GM12878 (cell line): ENCODE results near the gene PTPRD. TPM values are rescaled to one million over a fixed set of nuclear protein-coding genes. Genes with fewer than 3 reads are reported as not detected.

ENCODE experiments used
- ATAC-seq: fragments of 200-7000 bp; cut with Tn5 transposase; 3 replicates; pipeline ENCODE4 v1.9.1; 2020; ENCODE audit warnings: mild to moderate bottlenecking, moderate library complexity
- BruUV-seq: library from RNA; stranded (reverse); fragments of 400-500 nt; replicated peaks from 2 replicates; lab custom pipeline; 2021; lab: Mats Ljungman, UMichigan
- CTCF ChIA-PET: fragments of 300-600 bp; sonication (Branson Sonifier 250); formaldehyde crosslinking; extraction: SDS; loops from one replicate; lab custom pipeline; 2021; ENCODE audit warnings: inconsistent platforms; lab: Yijun Ruan, JAX
- POLR2A ChIA-PET: fragments of 350-600 bp; formaldehyde crosslinking; extraction: SDS; loops from one replicate; lab custom pipeline; 2021; ENCODE audit warnings: inconsistent platforms; lab: Charles Lee
- RAD21 ChIA-PET: fragments of 300-600 bp; sonication (Branson Sonifier 250); formaldehyde crosslinking; loops from one replicate; lab custom pipeline; 2023; ENCODE audit warnings: antibody characterized with exemption; ENCODE audit not compliant: unreplicated experiment; lab: Charles Lee
- SMC1A ChIA-PET: fragments of 300-600 bp; sonication (Branson Sonifier 250); formaldehyde crosslinking; loops from one replicate; lab custom pipeline; 2023; ENCODE audit not compliant: unreplicated experiment, uncharacterized antibody; lab: Charles Lee
- DNase-seq: peaks from one replicate; pipeline ENCODE4 v3.0.0-alpha.2; 2011; ENCODE audit warnings: low read depth, low spot score
- FAIRE-seq: peaks from 3 replicates; lab custom pipeline; 2011; peaks lifted over from hg19 to GRCh38; lab: Jason Lieb, UNC
- H2AFZ ChIP-seq: 2 replicates; pipeline ENCODE4 v1.6.0; 2011; ENCODE audit warnings: low read depth, low read length, control low read depth; ENCODE audit not compliant: control insufficient read depth
- H3K27ac ChIP-seq: 2 replicates; pipeline ENCODE4 v1.5.1; 2011; ENCODE audit warnings: control low read depth; ENCODE audit not compliant: control insufficient read depth, insufficient read depth
- H3K27me3 ChIP-seq, 2 experiments: replicated peaks in 1 of 2; 2 replicates each; pipeline versions ENCODE4 v1.6.0 to v1.6.1; 2011; ENCODE audit warnings: low read length in 1 of 2; ENCODE audit not compliant: control insufficient read depth in 2 of 2, insufficient read depth in 2 of 2
- H3K36me3 ChIP-seq, 2 experiments: 2 replicates each; pipeline ENCODE4 v1.5.1; 2011; ENCODE audit warnings: low read length in 1 of 2; ENCODE audit not compliant: control insufficient read depth in 2 of 2, insufficient read depth in 2 of 2
- H3K4me1 ChIP-seq: 2 replicates; pipeline ENCODE4 v1.6.1; 2011; ENCODE audit warnings: mild to moderate bottlenecking, low read length, moderate library complexity, mixed read lengths; ENCODE audit not compliant: control insufficient read depth, insufficient read depth
- H3K4me2 ChIP-seq: 2 replicates; pipeline ENCODE4 v1.6.0; 2011; ENCODE audit warnings: control low read depth; ENCODE audit not compliant: control insufficient read depth, insufficient read depth
- H3K4me3 ChIP-seq: fragments of 200-600 bp; sonication (generic); 2 replicates; pipeline ENCODE4 v1.5.1; 2016
- H3K79me2 ChIP-seq: 2 replicates; pipeline ENCODE4 v1.6.0; 2011; ENCODE audit warnings: low read length; ENCODE audit not compliant: control insufficient read depth, insufficient read depth
- H3K9ac ChIP-seq: 2 replicates; pipeline ENCODE4 v1.8.0; 2011; ENCODE audit warnings: low read length, control low read depth, mixed read lengths; ENCODE audit not compliant: control insufficient read depth, insufficient read depth
- H3K9me3 ChIP-seq: replicated peaks from 3 replicates; pipeline ENCODE4 v1.5.1; 2011; ENCODE audit warnings: mild to moderate bottlenecking, low read length; ENCODE audit not compliant: control insufficient read depth, insufficient read depth
- H4K20me1 ChIP-seq: 2 replicates; pipeline ENCODE4 v1.6.0; 2011; ENCODE audit not compliant: control insufficient read depth, insufficient read depth
- MXI1 ChIP-seq: fragments of 150-350 bp; IDR thresholded peaks from 2 replicates; pipeline ENCODE4 v1.6.1; 2011; ENCODE audit warnings: low read depth, mild to moderate bottlenecking, inconsistent platforms, low read length, improper control_type of control experiment
- PAX5 ChIP-seq: IDR thresholded peaks from 2 replicates; pipeline ENCODE4 v1.6.1; 2011; ENCODE audit warnings: low read depth, low read length, borderline replicate concordance
- in situ Hi-C: fragments of 300-500 bp; cut with MboI; formaldehyde crosslinking; loops from 9 replicates; pipeline ENCODE4 v1.14.3; 2018; ENCODE audit warnings: mixed read lengths
- intact Hi-C: fragments of 100-400 bp; cut with micrococcal nuclease; formaldehyde crosslinking; loops from one replicate; pipeline ENCODE4 v1.14.2; 2022; ENCODE audit not compliant: unreplicated experiment
- polyA plus RNA-seq, 11 experiments: library from polyadenylated mRNA; depleted of rRNA in 4 of 11; unstranded in 6 of 11; stranded (reverse) in 5 of 11; fragments of >200 nt; fragmentation: Nextera tagmentation in 4 of 11; fragmentation: Illumina TruSeq in 1 of 11; extraction: Ambion mirVana in 4 of 11; extraction: Trizol in 1 of 11; gene quantifications; 1 replicate in 1 of 11; 2 replicates in 10 of 11; pipeline versions ENCODE4 v1.2.1 to v1.2.3, GENCODE V29; 2011 to 2016; ENCODE audit warnings: inconsistent platforms in 2 of 11, missing spikeins in 2 of 11, low read depth in 1 of 11
- total RNA-seq, 4 experiments: library from RNA; depleted of rRNA in 3 of 4; stranded (reverse); fragments of >200 nt in 3 of 4; fragmentation: Illumina TruSeq in 1 of 4; extraction: Trizol in 1 of 4; gene quantifications; 2 replicates each; pipeline versions ENCODE4 v1.2.1 to v1.2.3, GENCODE V29; 2013 to 2021
- TF ChIP-seq, protein P1 (sequence below): IDR thresholded peaks from 2 replicates; pipeline ENCODE4 v1.6.1; 2012; ENCODE audit warnings: improper control_type of control experiment, low read depth, low read length; ENCODE audit not compliant: insufficient replicate concordance

The PTPRD gene
- total and polyA plus RNA-seq, 10 of the 15 experiments (the other 5 are each of a cell fraction or from before 2014, with no cell fraction given): under 0.01 to 0.05 (median 0.01) TPM; not detected in 7

DNA sequence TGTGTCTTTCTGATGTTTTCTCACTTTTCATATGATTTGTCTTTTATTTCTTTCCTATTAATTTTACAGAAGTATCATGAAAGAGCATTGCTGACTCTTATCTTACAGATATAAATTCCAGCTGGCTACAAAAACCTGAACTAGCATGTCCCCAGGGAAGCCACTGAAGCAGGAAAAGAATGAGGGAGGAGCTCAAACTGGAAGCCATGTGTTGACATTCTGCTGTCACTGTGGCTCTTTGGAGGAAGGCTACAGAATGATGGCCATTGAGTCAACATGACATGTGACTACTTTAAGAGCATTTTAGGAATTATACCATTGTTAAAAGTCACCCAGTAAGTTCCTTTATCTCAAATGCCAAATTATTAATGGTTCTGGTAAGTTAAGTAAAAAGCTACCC is 2174.9 kb downstream of the PTPRD start:
- TF ChIP-seq PAX5 (no peak), MXI1 (no peak)
- TF ChIP-seq, protein P1, sequence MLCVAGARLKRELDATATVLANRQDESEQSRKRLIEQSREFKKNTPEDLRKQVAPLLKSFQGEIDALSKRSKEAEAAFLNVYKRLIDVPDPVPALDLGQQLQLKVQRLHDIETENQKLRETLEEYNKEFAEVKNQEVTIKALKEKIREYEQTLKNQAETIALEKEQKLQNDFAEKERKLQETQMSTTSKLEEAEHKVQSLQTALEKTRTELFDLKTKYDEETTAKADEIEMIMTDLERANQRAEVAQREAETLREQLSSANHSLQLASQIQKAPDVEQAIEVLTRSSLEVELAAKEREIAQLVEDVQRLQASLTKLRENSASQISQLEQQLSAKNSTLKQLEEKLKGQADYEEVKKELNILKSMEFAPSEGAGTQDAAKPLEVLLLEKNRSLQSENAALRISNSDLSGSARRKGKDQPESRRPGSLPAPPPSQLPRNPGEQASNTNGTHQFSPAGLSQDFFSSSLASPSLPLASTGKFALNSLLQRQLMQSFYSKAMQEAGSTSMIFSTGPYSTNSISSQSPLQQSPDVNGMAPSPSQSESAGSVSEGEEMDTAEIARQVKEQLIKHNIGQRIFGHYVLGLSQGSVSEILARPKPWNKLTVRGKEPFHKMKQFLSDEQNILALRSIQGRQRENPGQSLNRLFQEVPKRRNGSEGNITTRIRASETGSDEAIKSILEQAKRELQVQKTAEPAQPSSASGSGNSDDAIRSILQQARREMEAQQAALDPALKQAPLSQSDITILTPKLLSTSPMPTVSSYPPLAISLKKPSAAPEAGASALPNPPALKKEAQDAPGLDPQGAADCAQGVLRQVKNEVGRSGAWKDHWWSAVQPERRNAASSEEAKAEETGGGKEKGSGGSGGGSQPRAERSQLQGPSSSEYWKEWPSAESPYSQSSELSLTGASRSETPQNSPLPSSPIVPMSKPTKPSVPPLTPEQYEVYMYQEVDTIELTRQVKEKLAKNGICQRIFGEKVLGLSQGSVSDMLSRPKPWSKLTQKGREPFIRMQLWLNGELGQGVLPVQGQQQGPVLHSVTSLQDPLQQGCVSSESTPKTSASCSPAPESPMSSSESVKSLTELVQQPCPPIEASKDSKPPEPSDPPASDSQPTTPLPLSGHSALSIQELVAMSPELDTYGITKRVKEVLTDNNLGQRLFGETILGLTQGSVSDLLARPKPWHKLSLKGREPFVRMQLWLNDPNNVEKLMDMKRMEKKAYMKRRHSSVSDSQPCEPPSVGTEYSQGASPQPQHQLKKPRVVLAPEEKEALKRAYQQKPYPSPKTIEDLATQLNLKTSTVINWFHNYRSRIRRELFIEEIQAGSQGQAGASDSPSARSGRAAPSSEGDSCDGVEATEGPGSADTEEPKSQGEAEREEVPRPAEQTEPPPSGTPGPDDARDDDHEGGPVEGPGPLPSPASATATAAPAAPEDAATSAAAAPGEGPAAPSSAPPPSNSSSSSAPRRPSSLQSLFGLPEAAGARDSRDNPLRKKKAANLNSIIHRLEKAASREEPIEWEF: no peak
- TF ChIP-seq, all 136 proteins: peak for 0
- Histone ChIP-seq H3K27ac (no peak overlapping the region), H3K27me3 (no peaks in the 10 kb centered on the region), H3K4me3 (no peak overlapping the region), H3K9ac (no peak overlapping the region), H3K4me2 (no peak overlapping the region), H4K20me1 (no peaks in the 10 kb centered on the region), H3K36me3 (no peaks in the 10 kb centered on the region), H2AFZ (no peak overlapping the region), H3K9me3 (no peaks in the 10 kb centered on the region), H3K4me1 (no peaks in the 10 kb centered on the region), H3K79me2 (no peaks in the 10 kb centered on the region)
- no peak for ATAC-seq
- ChIA-PET SMC1A (no interaction called here), POLR2A (no interaction called here), RAD21 (no interaction called here), CTCF (no interaction called here)
- no peak for DNase-seq
- no TSS peak for BruUV-seq
- no peak for FAIRE-seq
- intact Hi-C loops: no loop called here
- in situ Hi-C loops: no loop called here
